ENCODE results near the gene RNASEH2C.

- TF ChIP-seq POLR2AphosphoS5 (IDR thresholded peaks at IDR 0.05; ENCODE audit: borderline replicate concordance, low read depth, low read length), result no peak
- TF ChIP-seq EZH2 (IDR thresholded peaks at IDR 0.05), result no peak
- no peak for TF ChIP-seq FOXP2 (optimal IDR thresholded peaks at IDR 0.05; ENCODE audit: control extremely low read depth, extremely low read length, insufficient read depth)
Observed at GRCh38 chr11:65764434-65764833, 43.8 kb upstream of the RNASEH2C start.
